Lower leg skin (tissue), 4 donors: Measurements from ENCODE around the gene GRM7. TPM values are rescaled to one million over a fixed set of nuclear protein-coding genes. Genes with fewer than 3 reads are reported as not detected.

Experiments
- DNase-seq, 2 donors: peaks; one replicate each; pipeline ENCODE4 v3.0.0-alpha.2; 2019; ENCODE audit warnings: low spot score in 2 of 2
- H3K4me3 ChIP-seq: fragments of 200-600 bp; sonication (generic); 2 replicates; pipeline ENCODE4 v1.5.1; 2017; ENCODE audit warnings: mild to moderate bottlenecking, low read depth; ENCODE audit not compliant: poor library complexity, severe bottlenecking
- POLR2A ChIP-seq, 2 donors: fragments of 450-650 bp; IDR thresholded peaks; one replicate each; pipeline ENCODE4 v1.6.1; 2016 to 2017; ENCODE audit warnings: antibody characterized with exemption in 2 of 2, mild to moderate bottlenecking in 1 of 2, moderate library complexity in 1 of 2
- WGBS, 2 donors: methylation state at CpG; one replicate each; pipeline ENCODE4 v1.1.5; 2018; 5-methylcytosine and 5-hydroxymethylcytosine counted together
- intact Hi-C: fragments of 100-400 bp; cut with DNase I; formaldehyde crosslinking; loops from one replicate; pipeline ENCODE4 v1.15.0; 2023; ENCODE audit warnings: low total_unique reads
- total RNA-seq, 4 donors: library from RNA; depleted of rRNA; stranded (reverse); fragments of >200 nt; gene quantifications; one replicate each; pipeline ENCODE4 v1.1.0, GENCODE V29; 2016
- TF ChIP-seq, protein P1 (sequence below), 3 donors: fragments of 450-650 bp; IDR thresholded peaks; one replicate each; pipeline ENCODE4 v1.5.1; 2016; ENCODE audit warnings: antibody characterized with exemption in 3 of 3, mild to moderate bottlenecking in 3 of 3, moderate library complexity in 2 of 3

Gene GRM7
- total RNA-seq, 4 donors from 2014 or later = 0.32 TPM; not detected in 3

DNA sequence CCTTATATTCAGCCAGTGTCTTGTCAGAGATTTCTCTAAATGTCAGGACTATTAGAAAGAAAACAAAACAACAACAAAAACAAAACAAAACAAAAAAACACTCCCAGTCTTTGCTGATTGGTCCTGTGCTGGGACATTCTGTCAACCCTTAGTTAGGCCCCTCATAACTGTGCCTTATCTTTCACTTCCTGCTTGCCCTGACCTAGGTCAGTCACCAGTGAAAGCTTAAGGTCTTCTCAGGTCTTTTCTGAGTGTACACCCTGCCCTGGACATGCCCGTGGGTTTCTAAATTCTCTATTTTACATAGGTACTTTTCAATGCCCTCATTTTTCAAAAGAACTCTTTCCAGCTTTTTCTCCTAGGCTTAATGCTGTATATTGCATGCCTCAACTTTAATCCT, 454.1 kb downstream of the GRM7 start:
- DNase-seq = no peak
- intact Hi-C loops = no loop called here
- TF ChIP-seq POLR2A (IDR thresholded peaks at IDR 0.05) = no peak
- TF ChIP-seq, protein P1, sequence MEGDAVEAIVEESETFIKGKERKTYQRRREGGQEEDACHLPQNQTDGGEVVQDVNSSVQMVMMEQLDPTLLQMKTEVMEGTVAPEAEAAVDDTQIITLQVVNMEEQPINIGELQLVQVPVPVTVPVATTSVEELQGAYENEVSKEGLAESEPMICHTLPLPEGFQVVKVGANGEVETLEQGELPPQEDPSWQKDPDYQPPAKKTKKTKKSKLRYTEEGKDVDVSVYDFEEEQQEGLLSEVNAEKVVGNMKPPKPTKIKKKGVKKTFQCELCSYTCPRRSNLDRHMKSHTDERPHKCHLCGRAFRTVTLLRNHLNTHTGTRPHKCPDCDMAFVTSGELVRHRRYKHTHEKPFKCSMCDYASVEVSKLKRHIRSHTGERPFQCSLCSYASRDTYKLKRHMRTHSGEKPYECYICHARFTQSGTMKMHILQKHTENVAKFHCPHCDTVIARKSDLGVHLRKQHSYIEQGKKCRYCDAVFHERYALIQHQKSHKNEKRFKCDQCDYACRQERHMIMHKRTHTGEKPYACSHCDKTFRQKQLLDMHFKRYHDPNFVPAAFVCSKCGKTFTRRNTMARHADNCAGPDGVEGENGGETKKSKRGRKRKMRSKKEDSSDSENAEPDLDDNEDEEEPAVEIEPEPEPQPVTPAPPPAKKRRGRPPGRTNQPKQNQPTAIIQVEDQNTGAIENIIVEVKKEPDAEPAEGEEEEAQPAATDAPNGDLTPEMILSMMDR (IDR thresholded peaks at IDR 0.05) = no peak
- WGBS, 2 donors = 86 to 93% methylated on average over 1 of the region's 1 CpG
- H3K4me3 ChIP-seq = no peak overlapping the region

GRCh38 chr3:7322957-7323669, 462.2 kb downstream of the GRM7 start:
- H3K4me3 ChIP-seq = no peak overlapping the region
- TF ChIP-seq, protein P1 (IDR thresholded peaks at IDR 0.05) = no peak
- no peak for TF ChIP-seq POLR2A (IDR thresholded peaks at IDR 0.05)
- intact Hi-C loops = no loop called here
- no peak for DNase-seq
- WGBS, 2 donors = 52 to 53% methylated on average over 3 of the region's 3 CpGs

- TF ChIP-seq, protein P1 (IDR thresholded peaks at IDR 0.05) = no peak
- no peak for TF ChIP-seq POLR2A (IDR thresholded peaks at IDR 0.05)
- intact Hi-C loops = no loop called here
- H3K4me3 ChIP-seq = no peak overlapping the region
- DNase-seq = no peak
- 78 to 83% methylated on average over 1 of the region's 1 CpG for WGBS, 2 donors
These were observed 467.4 kb downstream of the GRM7 start for GRCh38 chr3:7328339-7328738.

- no peak overlapping the region for H3K4me3 ChIP-seq
- intact Hi-C loops = no loop called here
- no peak for DNase-seq
- WGBS, 2 donors = 49 to 65% methylated on average over 2 of the region's 2 CpGs
- no peak for TF ChIP-seq POLR2A (IDR thresholded peaks at IDR 0.05)
- TF ChIP-seq, protein P1 (IDR thresholded peaks at IDR 0.05) = no peak
These were observed 471.8 kb downstream of the GRM7 start for GRCh38 chr3:7332696-7333095.

- DNase-seq = no peak
- no peak overlapping the region for H3K4me3 ChIP-seq
- TF ChIP-seq POLR2A (IDR thresholded peaks at IDR 0.05) = no peak
- TF ChIP-seq, protein P1 (IDR thresholded peaks at IDR 0.05) = no peak
- intact Hi-C loops = no loop called here
- WGBS, 2 donors = 59 to 60% methylated on average over 4 of the region's 4 CpGs
These were observed 472.2 kb downstream of the GRM7 start for GRCh38 chr3:7333125-7333524.

DNA sequence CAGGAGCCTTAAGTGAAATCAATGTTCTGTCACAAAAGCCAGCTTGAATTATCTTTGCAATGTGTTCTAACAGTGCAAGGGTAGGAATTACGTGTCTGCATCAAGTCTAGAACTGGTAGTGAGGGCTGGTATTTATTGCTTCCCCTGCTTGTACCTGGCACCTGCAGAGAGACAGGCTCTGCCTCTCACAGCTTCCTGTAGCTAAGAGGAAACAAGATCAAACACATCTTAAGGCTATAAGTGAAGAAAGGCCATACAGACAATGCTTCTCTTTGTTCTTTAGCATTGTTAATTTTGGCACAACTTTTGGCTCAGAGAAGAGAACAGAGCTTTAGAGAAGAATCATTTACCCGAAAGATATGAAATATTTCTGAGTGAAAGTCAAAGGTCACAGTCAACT, 479.9 kb downstream of the GRM7 start:
- no peak overlapping the region for H3K4me3 ChIP-seq
- intact Hi-C loops = no loop called here
- TF ChIP-seq POLR2A (IDR thresholded peaks at IDR 0.05) = no peak
- TF ChIP-seq, protein P1 (IDR thresholded peaks at IDR 0.05) = no peak
- WGBS, 2 donors = 26 to 27% methylated on average over 2 of the region's 2 CpGs
- no peak for DNase-seq
